RKO (cell line): ENCODE measurements around the gene FMO2.

Experiments
- DNase-seq: peaks from one replicate; pipeline ENCODE4 v3.0.0-alpha.2; 2016; ENCODE audit warnings: low spot score

The FMO2 gene

DNA sequence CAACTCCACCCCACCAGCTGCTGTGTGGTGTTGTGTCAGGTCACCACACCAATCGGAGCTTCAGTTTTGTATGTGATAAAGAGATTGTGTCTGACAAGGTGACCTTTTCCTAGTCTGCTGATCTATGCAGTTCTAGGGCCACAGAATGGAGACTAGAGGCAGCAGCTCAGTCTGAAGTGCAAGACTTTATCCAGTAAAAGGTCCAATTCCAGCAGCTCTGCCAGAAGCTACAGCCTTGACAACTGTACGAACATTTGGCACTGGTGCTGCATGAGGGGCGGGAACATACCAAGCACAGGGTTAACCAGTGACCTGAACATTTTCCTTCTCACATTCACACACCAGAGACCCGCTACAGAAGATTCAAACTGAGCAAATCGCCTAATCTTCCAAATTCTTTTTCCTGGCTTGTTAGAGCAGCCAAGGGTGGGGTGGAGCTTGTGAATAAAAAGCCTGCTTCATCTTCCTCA, 72.5 kb downstream of the FMO2 start:
- DNase-seq, result no peak

DNA sequence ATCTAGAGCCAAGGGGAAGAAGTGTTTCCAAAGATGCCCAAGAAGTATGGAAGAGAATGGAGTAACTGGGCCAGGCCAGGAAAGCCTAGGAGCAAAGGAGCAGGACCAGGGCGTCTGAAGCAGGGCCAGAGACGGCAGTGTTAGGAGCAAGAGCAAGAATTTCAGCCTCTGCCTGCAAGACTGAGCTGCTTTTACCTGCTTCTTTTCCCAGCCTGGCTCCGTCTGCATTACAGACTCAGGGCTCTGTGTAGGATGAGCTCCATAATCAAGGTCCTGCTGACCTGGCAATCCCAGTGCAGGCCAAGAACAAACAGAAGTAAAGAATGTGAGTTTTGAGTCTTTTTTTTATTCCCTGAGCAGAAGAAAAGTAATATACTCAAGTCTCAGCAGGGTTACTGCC, 73.3 kb downstream of the FMO2 start:
- no peak for DNase-seq

- no peak for DNase-seq
Observed at GRCh38 chr1:171258943-171259342, 73.8 kb downstream of the FMO2 start.
